Skeletal muscle satellite cell (primary cell): ENCODE measurements around the gene CDKL1.

Source experiments
- H3K27me3 ChIP-seq: 2 replicates; pipeline ENCODE4 v1.7.0; 2013; ENCODE audit warnings: low read length; ENCODE audit not compliant: control insufficient read depth, insufficient read depth
- H3K36me3 ChIP-seq: 2 replicates; pipeline ENCODE4 v1.7.0; 2013; ENCODE audit warnings: mild to moderate bottlenecking, control low read depth, low read length; ENCODE audit not compliant: insufficient read depth
- H3K4me1 ChIP-seq: 2 replicates; pipeline ENCODE4 v1.7.0; 2013; ENCODE audit warnings: low read length; ENCODE audit not compliant: control insufficient read depth, insufficient read depth
- H3K4me2 ChIP-seq: 2 replicates; pipeline ENCODE4 v1.7.0; 2013; ENCODE audit warnings: mild to moderate bottlenecking, low read length
- H3K4me3 ChIP-seq: 2 replicates; pipeline ENCODE4 v1.7.0; 2013; ENCODE audit warnings: low read length
- H3K9ac ChIP-seq: 2 replicates; pipeline ENCODE4 v1.7.0; 2013; ENCODE audit warnings: mild to moderate bottlenecking, low read depth, low read length, moderate library complexity
- H3K9me3 ChIP-seq: replicated peaks from 2 replicates; pipeline ENCODE4 v1.7.0; 2013; ENCODE audit warnings: mild to moderate bottlenecking, control low read depth, low read length

Gene CDKL1

DNA sequence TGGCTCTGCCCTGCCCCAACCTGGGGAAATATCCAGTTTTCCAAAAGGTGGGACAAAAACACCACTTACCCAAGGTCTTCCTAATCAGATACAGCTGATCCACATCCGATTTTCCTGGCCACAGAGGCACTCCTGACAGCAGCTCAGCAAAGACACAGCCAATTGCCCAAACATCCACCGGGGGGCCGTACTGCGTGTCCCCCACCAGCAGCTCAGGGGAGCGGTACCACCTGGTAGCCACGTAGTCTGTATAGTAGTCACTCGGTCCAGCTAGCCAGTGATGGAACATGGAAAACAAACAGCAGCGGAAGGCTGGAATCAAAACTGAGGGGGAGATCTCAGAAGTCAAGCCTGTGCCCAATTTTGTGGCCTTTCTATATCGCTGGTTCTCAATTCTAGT is 55.7 kb downstream of the CDKL1 start:
- Histone ChIP-seq H3K9ac (no peak overlapping the region), H3K4me2 (no peak overlapping the region), H3K27me3 (no peaks in the 10 kb centered on the region), H3K9me3 (no peaks in the 10 kb centered on the region), H3K4me3 (no peak overlapping the region), H3K36me3 (no peaks in the 10 kb centered on the region), H3K4me1 (peaks cover 43% of the 10 kb centered on the region)

- H3K9me3 ChIP-seq, result no peaks in the 10 kb centered on the region
- H3K36me3 ChIP-seq, result no peaks in the 10 kb centered on the region
- H3K4me2 ChIP-seq, result no peak overlapping the region
- H3K27me3 ChIP-seq, result no peaks in the 10 kb centered on the region
- H3K4me3 ChIP-seq, result no peak overlapping the region
- H3K4me1 ChIP-seq, result peaks cover 48% of the 10 kb centered on the region
- H3K9ac ChIP-seq, result no peak overlapping the region
Observed at GRCh38 chr14:50340045-50340444, 56.6 kb downstream of the CDKL1 start.

GRCh38 chr14:50339178-50339804 is 57.4 kb downstream of the CDKL1 start:
- no peak overlapping the region for H3K4me3 ChIP-seq
- no peak overlapping the region for H3K4me2 ChIP-seq
- H3K9ac ChIP-seq, result no peak overlapping the region
- no peaks in the 10 kb centered on the region for H3K27me3 ChIP-seq
- no peaks in the 10 kb centered on the region for H3K9me3 ChIP-seq
- H3K36me3 ChIP-seq, result peaks cover 3% of the 10 kb centered on the region
- peaks cover 45% of the 10 kb centered on the region for H3K4me1 ChIP-seq

DNA sequence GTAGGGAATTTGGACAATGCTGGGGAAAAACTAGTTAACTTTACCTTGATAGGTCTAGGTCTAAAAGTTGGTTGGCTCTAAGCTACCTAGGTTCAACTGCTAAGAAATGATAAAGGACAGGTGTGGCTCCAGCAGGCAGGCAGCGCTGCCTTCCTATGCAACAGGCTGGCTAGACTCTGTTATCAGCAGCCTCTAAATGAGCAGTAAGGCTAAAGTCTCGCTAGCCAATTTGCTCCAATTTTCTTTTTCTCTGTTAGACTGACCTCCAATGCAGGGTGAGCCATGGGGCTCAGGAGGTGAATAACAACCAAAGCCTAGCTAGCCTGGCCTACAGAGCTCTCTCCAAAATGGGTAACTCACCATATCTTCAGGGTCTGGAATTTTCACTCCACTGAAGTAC is 58.1 kb downstream of the CDKL1 start:
- Histone ChIP-seq H3K4me1 (peaks cover 38% of the 10 kb centered on the region), H3K27me3 (no peaks in the 10 kb centered on the region), H3K4me2 (no peak overlapping the region), H3K4me3 (no peak overlapping the region), H3K9ac (no peak overlapping the region), H3K9me3 (no peaks in the 10 kb centered on the region), H3K36me3 (peaks cover 3% of the 10 kb centered on the region)

- Histone ChIP-seq H3K4me1 (peaks cover 30% of the 10 kb centered on the region), H3K27me3 (no peaks in the 10 kb centered on the region), H3K4me3 (peak overlapping the region; percentile 55), H3K36me3 (peaks cover 3% of the 10 kb centered on the region), H3K9me3 (no peaks in the 10 kb centered on the region), H3K4me2 (peak overlapping the region; percentile 81), H3K9ac (peak overlapping the region; percentile 35)
Observed at GRCh38 chr14:50335989-50336824, 60.5 kb downstream of the CDKL1 start.

DNA sequence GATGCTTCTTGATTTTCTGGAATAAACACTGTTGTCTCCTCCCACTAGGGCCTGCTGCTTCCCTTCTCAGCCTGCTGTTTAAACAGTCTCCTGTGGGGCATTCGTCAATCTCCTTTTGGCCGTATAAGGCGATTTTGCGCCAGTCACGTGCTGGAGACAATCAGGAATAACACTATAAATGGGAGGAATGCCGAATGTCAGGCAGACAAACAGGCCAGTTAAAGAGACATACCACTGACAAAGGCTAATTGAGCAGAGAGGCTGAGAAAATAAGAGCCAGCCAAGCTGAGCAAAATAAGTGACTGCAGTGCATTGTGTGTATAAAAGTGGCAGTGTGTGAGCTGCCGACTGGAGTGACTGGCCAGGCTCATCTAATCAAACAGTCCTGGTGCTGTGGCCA is 61.3 kb downstream of the CDKL1 start:
- H3K4me2 ChIP-seq, result peak overlapping the region; percentile 81
- peak overlapping the region; percentile 35 for H3K9ac ChIP-seq
- H3K9me3 ChIP-seq, result no peaks in the 10 kb centered on the region
- H3K36me3 ChIP-seq, result peaks cover 3% of the 10 kb centered on the region
- H3K4me3 ChIP-seq, result no peak overlapping the region
- no peaks in the 10 kb centered on the region for H3K27me3 ChIP-seq
- H3K4me1 ChIP-seq, result peaks cover 30% of the 10 kb centered on the region

DNA sequence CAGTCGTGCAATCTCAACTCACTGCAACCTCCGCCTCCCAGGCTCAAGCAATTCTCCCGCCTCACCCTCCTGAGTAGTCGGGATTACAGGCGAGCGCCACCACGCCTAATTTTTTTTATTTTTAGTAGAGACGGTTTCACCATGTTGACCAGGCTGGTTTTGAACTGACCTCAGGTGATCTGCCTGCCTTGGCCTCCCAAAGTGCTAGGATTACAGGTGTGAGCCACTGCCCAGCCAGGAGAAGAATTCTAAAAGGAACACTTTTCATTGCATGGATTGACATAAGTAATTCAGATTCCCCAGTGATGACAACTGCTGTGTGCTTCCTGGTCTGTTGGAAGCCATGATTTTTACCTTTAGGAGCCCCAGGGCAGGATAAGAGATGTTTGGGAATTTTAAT is 62.5 kb downstream of the CDKL1 start:
- Histone ChIP-seq H3K4me1 (peaks cover 30% of the 10 kb centered on the region), H3K36me3 (peaks cover 3% of the 10 kb centered on the region), H3K4me2 (no peak overlapping the region), H3K9ac (no peak overlapping the region), H3K9me3 (no peaks in the 10 kb centered on the region), H3K27me3 (no peaks in the 10 kb centered on the region), H3K4me3 (no peak overlapping the region)

DNA sequence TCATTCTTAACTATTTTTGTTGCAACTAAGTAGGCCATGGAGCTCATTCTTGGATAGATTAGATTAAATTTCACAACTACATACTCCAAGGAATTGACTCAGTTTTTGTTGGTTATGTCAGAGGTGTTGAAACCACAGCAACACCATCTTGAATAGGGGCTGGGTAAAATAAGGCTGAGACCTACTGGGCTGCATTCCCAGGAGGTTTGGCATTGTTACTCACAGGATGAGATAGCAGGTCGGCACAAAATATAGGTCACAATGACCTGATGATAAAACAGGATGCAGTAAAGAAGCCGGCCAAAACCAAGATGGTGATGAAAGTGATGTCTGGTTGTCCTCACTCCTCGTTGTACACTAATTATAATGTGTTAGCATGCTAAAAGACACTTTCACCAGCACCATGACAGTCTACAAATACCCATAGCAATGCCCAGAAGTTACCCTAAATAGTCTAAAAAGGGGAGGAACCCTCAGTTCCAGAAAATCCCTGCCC is 63.6 kb downstream of the CDKL1 start:
- Histone ChIP-seq H3K4me2 (no peak overlapping the region), H3K36me3 (peaks cover 3% of the 10 kb centered on the region), H3K4me1 (peaks cover 30% of the 10 kb centered on the region), H3K9me3 (no peaks in the 10 kb centered on the region), H3K4me3 (no peak overlapping the region), H3K27me3 (no peaks in the 10 kb centered on the region), H3K9ac (no peak overlapping the region)

DNA sequence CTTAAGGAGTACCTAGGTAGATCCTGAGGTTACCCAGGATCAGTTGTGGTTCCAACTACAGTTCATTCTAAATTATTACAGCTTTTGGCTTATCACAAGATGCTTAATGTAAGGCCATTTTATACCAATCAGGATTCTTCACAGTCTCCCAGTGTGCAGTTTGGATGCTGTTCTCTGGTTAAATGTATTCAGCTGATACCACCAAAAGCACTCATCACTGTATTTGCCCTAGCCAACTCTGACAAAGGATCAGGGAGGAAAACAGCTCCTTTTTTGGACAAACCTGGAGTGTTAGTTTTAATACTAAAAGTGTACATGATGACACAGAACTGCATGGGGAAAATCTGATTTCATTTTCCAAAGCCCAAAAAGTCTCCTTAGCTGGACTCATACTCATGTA is 65.1 kb downstream of the CDKL1 start:
- no peak overlapping the region for H3K4me3 ChIP-seq
- no peaks in the 10 kb centered on the region for H3K27me3 ChIP-seq
- no peak overlapping the region for H3K4me2 ChIP-seq
- no peaks in the 10 kb centered on the region for H3K9me3 ChIP-seq
- peaks cover 30% of the 10 kb centered on the region for H3K4me1 ChIP-seq
- H3K9ac ChIP-seq, result no peak overlapping the region
- H3K36me3 ChIP-seq, result peaks cover 3% of the 10 kb centered on the region

DNA sequence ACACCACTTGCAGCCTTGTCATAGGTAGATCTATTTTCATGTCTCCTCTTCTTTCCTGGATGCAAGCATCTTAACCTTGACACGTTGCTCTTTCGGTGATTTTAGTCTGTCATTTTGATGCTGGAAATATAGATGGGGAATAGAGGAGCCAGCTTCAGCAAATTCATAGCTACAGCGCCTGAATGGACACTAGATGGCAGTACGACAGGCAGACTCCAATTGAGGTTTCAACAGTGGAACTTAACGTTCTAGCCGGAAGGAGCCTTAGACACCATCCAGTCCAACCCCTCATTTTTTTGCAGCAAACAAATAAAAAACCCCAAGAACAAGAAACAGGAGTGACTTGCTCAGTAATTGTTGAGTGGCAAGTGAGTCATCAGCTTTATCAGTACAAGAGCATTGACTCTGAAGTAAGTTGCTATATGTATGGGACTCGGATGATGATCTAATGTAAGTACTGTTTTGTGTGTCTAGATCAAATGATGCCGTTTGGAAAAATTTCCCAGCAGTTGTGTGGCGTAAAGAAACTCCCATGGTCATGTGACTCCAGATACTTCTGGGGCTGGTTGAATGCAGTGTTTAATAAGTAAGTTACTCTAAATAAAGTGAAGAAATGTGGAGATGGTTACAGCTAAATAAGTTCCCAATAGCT is 75.5 kb downstream of the CDKL1 start:
- H3K9ac ChIP-seq, result peak overlapping the region; percentile 59
- no peaks in the 10 kb centered on the region for H3K9me3 ChIP-seq
- H3K4me2 ChIP-seq, result peak overlapping the region; percentile 69
- H3K4me1 ChIP-seq, result peaks cover 20% of the 10 kb centered on the region
- H3K4me3 ChIP-seq, result peak overlapping the region; percentile 34
- H3K27me3 ChIP-seq, result no peaks in the 10 kb centered on the region
- peaks cover 3% of the 10 kb centered on the region for H3K36me3 ChIP-seq

DNA sequence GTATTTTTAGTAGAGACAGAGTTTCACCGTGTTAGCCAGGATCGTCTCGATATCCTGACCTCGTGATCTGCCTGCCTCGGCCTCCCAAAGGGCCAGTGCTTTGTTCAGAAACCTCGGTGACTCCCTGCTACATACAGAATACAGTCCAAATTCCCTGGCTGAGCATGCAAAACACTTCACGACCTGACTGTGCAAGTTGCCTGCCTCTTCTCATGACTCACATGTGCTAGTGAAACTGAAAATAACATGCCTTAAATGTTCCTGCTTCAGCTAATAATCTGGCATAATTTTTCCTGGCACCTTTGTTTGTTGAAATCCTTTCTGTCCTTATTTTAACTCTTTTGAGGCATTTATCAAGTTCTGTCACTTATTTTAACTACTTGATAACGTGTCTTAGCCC is 76.4 kb downstream of the CDKL1 start:
- no peaks in the 10 kb centered on the region for H3K9me3 ChIP-seq
- H3K4me2 ChIP-seq, result peak overlapping the region; percentile 69
- H3K4me1 ChIP-seq, result peaks cover 20% of the 10 kb centered on the region
- no peaks in the 10 kb centered on the region for H3K27me3 ChIP-seq
- H3K4me3 ChIP-seq, result peak overlapping the region; percentile 23
- no peaks in the 10 kb centered on the region for H3K36me3 ChIP-seq
- H3K9ac ChIP-seq, result peak overlapping the region; percentile 51
